Measurements from ENCODE around the gene ATRAID. TPM values are rescaled to one million over a fixed set of nuclear protein-coding genes. Genes with fewer than 3 reads are reported as not detected.

Gene ATRAID
- total RNA-seq, 1 experiment from 2014 or later: 108 TPM

- Histone ChIP-seq H4K91ac (ENCODE audit: insufficient read length, low read depth, low read length) (no peak overlapping the region), H2AFZ (ENCODE audit: low read length) (no peak overlapping the region), H3K18ac (ENCODE audit: insufficient read length, low read depth, low read length) (no peak overlapping the region), H3K79me1 (ENCODE audit: insufficient read depth, low read depth, low read length, poor library complexity, severe bottlenecking) (no peaks in the 10 kb centered on the region), H3K9ac (ENCODE audit: extremely low read depth, insufficient read length, low read length) (peak overlapping the region; percentile 10), H3K14ac (ENCODE audit: insufficient read depth, low read length) (no peak overlapping the region), H2BK5ac (ENCODE audit: insufficient read length, low read length) (no peak overlapping the region), H3K79me2 (ENCODE audit: insufficient read depth, low read length) (no peaks in the 10 kb centered on the region), H4K8ac (replicated peaks; ENCODE audit: insufficient read length, low read depth, low read length) (no peak overlapping the region), H2BK20ac (ENCODE audit: low read depth, low read length, poor library complexity, severe bottlenecking) (no peak overlapping the region), H3K23me2 (ENCODE audit: insufficient read length, low read depth, low read length, poor library complexity, severe bottlenecking) (peaks cover 10% of the 10 kb centered on the region), H3K9me3 (ENCODE audit: control insufficient read depth, low read depth, low read length) (no peaks in the 10 kb centered on the region), H2BK15ac (ENCODE audit: low read depth, low read length) (no peak overlapping the region), H3K4me1 (ENCODE audit: insufficient read depth, low read length) (no peaks in the 10 kb centered on the region), H4K5ac (ENCODE audit: insufficient read length, low read depth, low read length) (no peak overlapping the region), H3K56ac (ENCODE audit: insufficient read length, low read depth, low read length) (no peak overlapping the region), H3K27ac (ENCODE audit: insufficient read length, low read depth, low read length) (no peak overlapping the region), H2AK5ac (ENCODE audit: insufficient read length, low read length) (no peak overlapping the region), H3K4me2 (ENCODE audit: insufficient read depth, insufficient read length, low read length) (no peak overlapping the region), H3K4ac (ENCODE audit: low read depth, low read length) (no peak overlapping the region), H3K23ac (ENCODE audit: insufficient read length, low read depth, low read length) (no peak overlapping the region), H3T11ph (ENCODE audit: low read length) (no peak overlapping the region), H4K20me1 (ENCODE audit: control insufficient read depth, insufficient read depth, insufficient read length) (no peaks in the 10 kb centered on the region), H2BK12ac (ENCODE audit: insufficient read length, low read depth, low read length) (no peak overlapping the region), H3K27me3 (ENCODE audit: insufficient read depth, low read length) (no peaks in the 10 kb centered on the region), H2BK120ac (ENCODE audit: low read depth, low read length, poor library complexity, severe bottlenecking) (no peak overlapping the region)
- no peak for DNase-seq
- H3K4me1 Mint-ChIP-seq: peaks cover 30 to 34% of the 10 kb centered on the region in 2 experiments
- H3K9me3 Mint-ChIP-seq: no peaks in the 10 kb centered on the region
- peaks cover 37 to 64% (median 58%) of the 10 kb centered on the region in 3 experiments for H3K36me3 Mint-ChIP-seq (ENCODE audit: insufficient read depth in 1 of 3, low read depth in 3 of 3)
- no CpG with 5 or more reads among the region's 6 CpGs for WGBS (ENCODE audit: extremely low coverage, insufficient read length, low lambda C conversion rate)
- peak overlapping the region; percentile 49 to 64; a peak in 4 of 5 replicates for H3K4me3 Mint-ChIP-seq
- peak overlapping the region in 1 of 3 experiments; percentile 0; a peak in 1 of 7 replicates for H3K27ac Mint-ChIP-seq
- H3K27me3 Mint-ChIP-seq (ENCODE audit: low read depth): no peaks in the 10 kb centered on the region
- no peak for TF ChIP-seq CTCF (conservative IDR thresholded peaks at IDR 0.05)
These were observed 2.0 kb upstream of the ATRAID start for GRCh38 chr2:27209621-27210401.
